Measurements from ENCODE around the gene TTLL1. TPM values are rescaled to one million over a fixed set of nuclear protein-coding genes. Genes with fewer than 3 reads are reported as not detected.

Gene TTLL1
- 10 to 100 TPM in 1 of 2 experiments, 1 to 10 TPM in 1; 9.1 to 10.7 TPM for total RNA-seq

- Mint-ChIP-seq H3K27me3 (peaks cover 2% of the 10 kb centered on the region), H3K27ac (peak within 1 kb of the TSS; percentile 87), H3K4me1 (peaks cover 19% of the 10 kb centered on the region), H3K4me3 (peak within 1 kb of the TSS; percentile 88), H3K36me3 (peaks cover 6% of the 10 kb centered on the region), H3K9me3 (no peaks in the 10 kb centered on the region)
- DNase-seq (peak; percentile 94), ATAC-seq (ENCODE audit: low read depth) (peak; percentile 96)
- POLR2A ChIA-PET, result no interaction called here
Observed at GRCh38 chr22:43088984-43089717, at the start of gene TTLL1. TSS of gene TTLL1 (minus strand) at chr22:43089391. CDS start at chr22:43075586, 13,805 bp downstream.

- POLR2A ChIA-PET, result no interaction called here
- Mint-ChIP-seq H3K27ac (no peak overlapping the region), H3K9me3 (no peaks in the 10 kb centered on the region), H3K4me3 (no peak overlapping the region), H3K4me1 (peaks cover 2% of the 10 kb centered on the region), H3K36me3 (peaks cover 12% of the 10 kb centered on the region), H3K27me3 (no peaks in the 10 kb centered on the region)
- DNase-seq (no peak), ATAC-seq (ENCODE audit: low read depth) (no peak)
Observed at GRCh38 chr22:43136801-43137200, 47.6 kb upstream of the TTLL1 start.

- POLR2A ChIA-PET, result no interaction called here
- peaks cover 12% of the 10 kb centered on the region for H3K36me3 Mint-ChIP-seq
- H3K4me3 Mint-ChIP-seq, result no peak overlapping the region
- DNase-seq, result peak; percentile 59
- no peaks in the 10 kb centered on the region for H3K9me3 Mint-ChIP-seq
- H3K4me1 Mint-ChIP-seq, result peaks cover 2% of the 10 kb centered on the region
- ATAC-seq (ENCODE audit: low read depth), result peak; percentile 84
- H3K27me3 Mint-ChIP-seq, result no peaks in the 10 kb centered on the region
- H3K27ac Mint-ChIP-seq, result no peak overlapping the region
Observed at GRCh38 chr22:43136255-43136654, 47.1 kb upstream of the TTLL1 start.

GRCh38 chr22:43135565-43135964 is 46.4 kb upstream of the TTLL1 start:
- no peaks in the 10 kb centered on the region for H3K4me1 Mint-ChIP-seq
- H3K27ac Mint-ChIP-seq, result no peak overlapping the region
- peaks cover 12% of the 10 kb centered on the region for H3K36me3 Mint-ChIP-seq
- no peaks in the 10 kb centered on the region for H3K9me3 Mint-ChIP-seq
- POLR2A ChIA-PET, result interaction anchor here (1.5 kb wide), 1 partner anchor 52 kb away, joined by 6 read pairs; no protein-coding TSS in a partner anchor
- no peaks in the 10 kb centered on the region for H3K27me3 Mint-ChIP-seq
- no peak overlapping the region for H3K4me3 Mint-ChIP-seq
- DNase-seq (no peak), ATAC-seq (ENCODE audit: low read depth) (no peak)

- H3K36me3 Mint-ChIP-seq, result peaks cover 9% of the 10 kb centered on the region
- no peak for ATAC-seq (ENCODE audit: low read depth)
- no peak for DNase-seq
- H3K27me3 Mint-ChIP-seq, result no peaks in the 10 kb centered on the region
- POLR2A ChIA-PET, result interaction anchor here (0.7 to 1.5 kb wide), 2 partner anchors 23 to 53 kb away, joined by 3 to 6 read pairs; no protein-coding TSS in a partner anchor
- H3K27ac Mint-ChIP-seq, result no peak overlapping the region
- no peaks in the 10 kb centered on the region for H3K4me1 Mint-ChIP-seq
- H3K9me3 Mint-ChIP-seq, result no peaks in the 10 kb centered on the region
- no peak overlapping the region for H3K4me3 Mint-ChIP-seq
Observed at GRCh38 chr22:43134553-43134952, 45.4 kb upstream of the TTLL1 start.

GRCh38 chr22:43133401-43133800 is 44.2 kb upstream of the TTLL1 start:
- peaks cover 7% of the 10 kb centered on the region for H3K36me3 Mint-ChIP-seq
- H3K4me1 Mint-ChIP-seq, result no peaks in the 10 kb centered on the region
- DNase-seq (no peak), ATAC-seq (ENCODE audit: low read depth) (no peak)
- no peak overlapping the region for H3K27ac Mint-ChIP-seq
- H3K9me3 Mint-ChIP-seq, result no peaks in the 10 kb centered on the region
- H3K4me3 Mint-ChIP-seq, result no peak overlapping the region
- no peaks in the 10 kb centered on the region for H3K27me3 Mint-ChIP-seq
- POLR2A ChIA-PET, result interaction anchor here (0.6 kb wide), 1 partner anchor 130 kb away, joined by 3 read pairs; no protein-coding TSS in a partner anchor

- no peaks in the 10 kb centered on the region for H3K9me3 Mint-ChIP-seq
- no peak overlapping the region for H3K4me3 Mint-ChIP-seq
- H3K36me3 Mint-ChIP-seq, result peaks cover 6% of the 10 kb centered on the region
- POLR2A ChIA-PET, result no interaction called here
- H3K27me3 Mint-ChIP-seq, result no peaks in the 10 kb centered on the region
- DNase-seq, result no peak
- no peak for ATAC-seq (ENCODE audit: low read depth)
- H3K27ac Mint-ChIP-seq, result no peak overlapping the region
- peaks cover 3% of the 10 kb centered on the region for H3K4me1 Mint-ChIP-seq
Observed at GRCh38 chr22:43131773-43132501, 42.7 kb upstream of the TTLL1 start.

GRCh38 chr22:43129426-43130425 is 40.5 kb upstream of the TTLL1 start:
- Mint-ChIP-seq H3K27me3 (no peaks in the 10 kb centered on the region), H3K4me1 (peaks cover 3% of the 10 kb centered on the region), H3K9me3 (no peaks in the 10 kb centered on the region), H3K36me3 (peaks cover 5% of the 10 kb centered on the region), H3K4me3 (no peak overlapping the region), H3K27ac (no peak overlapping the region)
- POLR2A ChIA-PET, result interaction anchor here (0.7 kb wide), 1 partner anchor 1293 kb away, joined by 3 read pairs; no protein-coding TSS in a partner anchor
- ATAC-seq (ENCODE audit: low read depth) (no peak), DNase-seq (no peak)

GRCh38 chr22:43128928-43129424 is 39.8 kb upstream of the TTLL1 start:
- peaks cover 2% of the 10 kb centered on the region for H3K36me3 Mint-ChIP-seq
- DNase-seq (no peak), ATAC-seq (ENCODE audit: low read depth) (no peak)
- H3K4me3 Mint-ChIP-seq, result no peak overlapping the region
- no peaks in the 10 kb centered on the region for H3K9me3 Mint-ChIP-seq
- H3K27me3 Mint-ChIP-seq, result no peaks in the 10 kb centered on the region
- no peak overlapping the region for H3K27ac Mint-ChIP-seq
- H3K4me1 Mint-ChIP-seq, result peaks cover 3% of the 10 kb centered on the region
- POLR2A ChIA-PET, result no interaction called here

- POLR2A ChIA-PET, result interaction anchor here (0.5 kb wide), 1 partner anchor 19 kb away, joined by 3 read pairs; no protein-coding TSS in a partner anchor
- Mint-ChIP-seq H3K27me3 (no peaks in the 10 kb centered on the region), H3K36me3 (no peaks in the 10 kb centered on the region), H3K27ac (no peak overlapping the region), H3K4me3 (no peak overlapping the region), H3K4me1 (peaks cover 3% of the 10 kb centered on the region), H3K9me3 (no peaks in the 10 kb centered on the region)
- no peak for DNase-seq
- ATAC-seq (ENCODE audit: low read depth), result no peak
Observed at GRCh38 chr22:43128116-43128515, 38.9 kb upstream of the TTLL1 start.

- ATAC-seq (ENCODE audit: low read depth) (no peak), DNase-seq (no peak)
- Mint-ChIP-seq H3K4me3 (no peak overlapping the region), H3K27me3 (no peaks in the 10 kb centered on the region), H3K27ac (no peak overlapping the region), H3K36me3 (no peaks in the 10 kb centered on the region), H3K9me3 (no peaks in the 10 kb centered on the region), H3K4me1 (peaks cover 3% of the 10 kb centered on the region)
- POLR2A ChIA-PET, result interaction anchor here (0.5 kb wide), 1 partner anchor 58 kb away, joined by 3 read pairs; no protein-coding TSS in a partner anchor
Observed at GRCh38 chr22:43127166-43127908, 38.1 kb upstream of the TTLL1 start.

- Mint-ChIP-seq H3K4me3 (no peak overlapping the region), H3K4me1 (peaks cover 3% of the 10 kb centered on the region), H3K36me3 (no peaks in the 10 kb centered on the region), H3K27ac (no peak overlapping the region), H3K27me3 (no peaks in the 10 kb centered on the region), H3K9me3 (no peaks in the 10 kb centered on the region)
- DNase-seq (no peak), ATAC-seq (ENCODE audit: low read depth) (peak; percentile 18)
- POLR2A ChIA-PET, result no interaction called here
Observed at GRCh38 chr22:43126501-43127165, 37.4 kb upstream of the TTLL1 start.

Measured in activated naive CD8-positive, alpha-beta T cell treated with anti-CD3 and anti-CD28 coated beads, Interleukin-2, amount 10 ng/mL, durations not matched to agents 7 days and 5 days (primary cell).